ENCODE results near the gene PATJ. TPM values are rescaled to one million over a fixed set of nuclear protein-coding genes. Genes with fewer than 3 reads are reported as not detected.

The PATJ gene
- total RNA-seq, 1 experiment from 2014 or later = 48.8 TPM

- Histone ChIP-seq H3K4me1 (ENCODE audit: control insufficient read depth in 1 of 2, insufficient read depth in 2 of 2, low read length in 2 of 2) (peaks cover 4% of the 10 kb centered on the region in 2 experiments; a peak in 2 of 4 replicates), H2AFZ (ENCODE audit: low read depth, low read length, poor library complexity, severe bottlenecking) (no peak overlapping the region), H3K27ac (ENCODE audit: low read depth, low read length) (no peak overlapping the region), H3K27me3 (ENCODE audit: insufficient read depth, low read length) (no peaks in the 10 kb centered on the region), H3K79me2 (ENCODE audit: insufficient read depth, low read length) (no peaks in the 10 kb centered on the region), H3K4me2 (ENCODE audit: low read length) (no peak overlapping the region), H3K4me3 (replicated peaks in 1 of 2; ENCODE audit: low read depth in 1 of 2, low read length in 2 of 2) (no peak overlapping the region), H3K9me3 (ENCODE audit: control insufficient read depth in 1 of 2, insufficient read depth in 1 of 2, low read depth in 1 of 2, low read length in 2 of 2) (no peaks in the 10 kb centered on the region), H4K20me1 (ENCODE audit: insufficient read depth) (no peaks in the 10 kb centered on the region), H3K36me3 (ENCODE audit: control insufficient read depth in 1 of 2, insufficient read depth in 2 of 2, low read length in 2 of 2) (no peaks in the 10 kb centered on the region), H3K9me2 (ENCODE audit: insufficient read depth) (no peaks in the 10 kb centered on the region), H3K9ac (ENCODE audit: low read length) (no peak overlapping the region)
- DNase-seq (ENCODE audit: low read depth, low spot score) = no peak
- TF ChIP-seq RAD21 (IDR thresholded peaks at IDR 0.05; ENCODE audit: low read depth) (no peak), POLR2AphosphoS5 (IDR thresholded peaks at IDR 0.05; ENCODE audit: low read depth, low read length) (no peak), YY1 (IDR thresholded peaks at IDR 0.05; ENCODE audit: extremely low read depth, insufficient replicate concordance, low read depth, low read length) (no peak), ZFX (IDR thresholded peaks at IDR 0.05) (no peak), SIN3A (IDR thresholded peaks at IDR 0.05; ENCODE audit: low read depth) (no peak), JUND (IDR thresholded peaks at IDR 0.05) (no peak), ZBTB33 (IDR thresholded peaks at IDR 0.05; ENCODE audit: extremely low read depth, insufficient replicate concordance, low read length) (no peak), ZNF274 (IDR thresholded peaks at IDR 0.05; ENCODE audit: low read depth, low read length) (no peak), SP1 (IDR thresholded peaks at IDR 0.05; ENCODE audit: low read depth) (no peak), EZH2phosphoT487 (IDR thresholded peaks at IDR 0.05; ENCODE audit: borderline replicate concordance) (no peak), ATF3 (IDR thresholded peaks at IDR 0.05) (no peak), EZH2 (IDR thresholded peaks at IDR 0.05) (no peak), TCF7L2 (IDR thresholded peaks at IDR 0.05; ENCODE audit: borderline replicate concordance, extremely low read depth, insufficient read depth, insufficient read length) (no peak), CTCF (IDR thresholded peaks at IDR 0.05 in 2 of 3, conservative IDR thresholded peaks at IDR 0.05 in 1 of 3; ENCODE audit: borderline replicate concordance in 1 of 3, insufficient read depth in 1 of 3, low read depth in 2 of 3, low read length in 2 of 3) (no peak), ELF1 (IDR thresholded peaks at IDR 0.05; ENCODE audit: borderline replicate concordance, low read depth) (no peak), MAX (IDR thresholded peaks at IDR 0.05) (no peak), SRF (IDR thresholded peaks at IDR 0.05; ENCODE audit: low read depth) (no peak)
- POLR2A ChIA-PET = no interaction called here
- BruUV-seq (replicated peaks) = no TSS peak
- RAD21 ChIA-PET (ENCODE audit: low non-redundant PET in 1 of 2, low total read pairs in 2 of 2, uncharacterized antibody in 2 of 2, unreplicated experiment in 2 of 2) = no interaction called here
- ATAC-seq = no peak
- intact Hi-C loops (cut with micrococcal nuclease) = no loop called here
- CTCF ChIA-PET = no interaction called here
These were observed 295.0 kb downstream of the PATJ start for GRCh38 chr1:62037274-62037673.
